Right ventricle myocardium superior (tissue), 1 donor: ENCODE results near the gene SLCO2B1. TPM values are rescaled to one million over a fixed set of nuclear protein-coding genes. Genes with fewer than 3 reads are reported as not detected.

Experiments
- total RNA-seq: library from RNA; stranded (reverse); fragmentation: NEBNext Ultra II Directional; extraction: Animal tissue kit (Norgen Biotek cat#: 25700); gene quantifications from one replicate; pipeline ENCODE4 v1.2.1, GENCODE V29; 2021
- donor health status: DM: no; HTN: yes; CAD: no; lungs with severe emphysema.

Gene SLCO2B1
- total RNA-seq, 1 donor from 2014 or later: 28.2 TPM

Other genes starting within 250 kb of the SLCO2B1 start
- gene XRRA1, start 202.0 kb upstream of the SLCO2B1 start, total RNA-seq: 5.3 TPM
- 98.4 TPM for gene SPCS2, start 201.8 kb upstream of the SLCO2B1 start, total RNA-seq
- gene NEU3, start 162.2 kb upstream of the SLCO2B1 start, total RNA-seq: 3.5 TPM
- not detected for gene OR2AT4, start 54.2 kb upstream of the SLCO2B1 start, total RNA-seq
- gene TPBGL, start 89.7 kb downstream of the SLCO2B1 start, total RNA-seq: 0.11 TPM
- 24.6 TPM for gene ARRB1, start 200.6 kb downstream of the SLCO2B1 start, total RNA-seq
- 827 TPM for gene RPS3, start 248.4 kb downstream of the SLCO2B1 start, total RNA-seq